Non-pigmented ciliary epithelial cell (primary cell): ENCODE data around the gene STARD9.
A peak's percentile ranks its signal among the peaks of the same experiment; 100 is the strongest.
"Not testable (repeated sequence)": the region's sequence is repeated elsewhere in the genome, so short reads cannot be mapped to it uniquely, and the experiment has no call there.

Experiments
- DNase-seq: peaks from one replicate; pipeline ENCODE4 v3.0.0-alpha.2; 2010; ENCODE audit warnings: low read depth

The STARD9 gene

DNA sequence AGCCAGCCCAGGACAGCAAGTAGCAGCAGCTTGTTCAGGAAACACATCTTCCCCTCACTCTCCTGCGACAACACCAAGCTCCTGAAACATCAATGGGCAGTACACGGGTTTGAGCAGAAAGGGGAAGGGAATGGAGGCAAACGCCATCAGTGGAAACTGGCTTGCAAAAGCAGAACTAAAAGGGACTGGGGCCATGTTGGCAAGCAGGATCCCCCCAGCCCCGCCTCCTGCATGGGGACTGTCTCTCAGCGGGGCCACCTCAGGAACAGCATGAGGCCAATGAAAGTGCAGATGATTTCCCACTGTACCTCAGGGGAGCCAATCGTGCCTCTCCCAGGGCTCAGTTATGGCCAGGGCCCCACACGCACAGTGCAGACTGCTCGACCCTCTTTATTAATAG lies 154.7 kb downstream of the STARD9 start:
- no peak for DNase-seq

DNA sequence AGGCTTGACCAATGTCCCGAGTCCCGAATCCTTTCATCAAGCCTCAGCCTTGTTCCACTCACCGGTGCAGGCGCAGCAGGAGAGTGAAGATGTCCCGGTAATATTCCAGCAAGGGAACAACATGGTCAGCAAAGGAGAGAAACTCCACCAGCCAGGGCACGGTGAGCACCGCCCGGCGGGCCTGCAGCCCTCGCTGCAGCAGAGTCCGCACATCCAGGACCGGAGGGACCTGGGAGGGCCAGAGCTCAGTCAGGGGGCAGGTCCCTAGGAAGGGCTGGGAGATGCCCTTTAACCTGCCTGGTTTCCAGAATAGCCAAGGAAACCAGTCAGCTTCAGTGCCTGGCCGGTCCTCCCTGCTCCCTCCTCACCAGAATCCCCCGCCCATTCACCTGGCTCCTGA lies 155.1 kb downstream of the STARD9 start:
- no peak for DNase-seq

DNA sequence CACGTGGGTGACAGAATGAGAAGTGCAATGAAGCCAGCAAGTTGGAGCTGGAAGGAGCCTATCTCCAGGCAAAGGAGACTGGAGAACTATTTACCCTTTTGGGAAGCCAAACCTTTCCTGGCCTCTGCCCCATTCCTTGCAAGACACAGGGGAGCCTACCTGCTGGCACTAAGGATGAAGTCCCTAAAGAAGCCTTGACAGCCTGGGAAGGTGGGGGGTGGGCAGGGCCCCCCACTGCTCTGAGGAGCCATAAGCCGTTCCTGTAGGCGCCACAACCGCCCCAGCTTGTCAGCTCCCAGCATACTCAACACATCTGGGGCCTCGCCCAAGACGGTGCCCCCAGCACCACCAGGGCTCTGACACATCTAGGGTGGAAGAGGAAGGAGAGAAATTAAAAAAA lies 156.1 kb downstream of the STARD9 start:
- no peak for DNase-seq

DNA sequence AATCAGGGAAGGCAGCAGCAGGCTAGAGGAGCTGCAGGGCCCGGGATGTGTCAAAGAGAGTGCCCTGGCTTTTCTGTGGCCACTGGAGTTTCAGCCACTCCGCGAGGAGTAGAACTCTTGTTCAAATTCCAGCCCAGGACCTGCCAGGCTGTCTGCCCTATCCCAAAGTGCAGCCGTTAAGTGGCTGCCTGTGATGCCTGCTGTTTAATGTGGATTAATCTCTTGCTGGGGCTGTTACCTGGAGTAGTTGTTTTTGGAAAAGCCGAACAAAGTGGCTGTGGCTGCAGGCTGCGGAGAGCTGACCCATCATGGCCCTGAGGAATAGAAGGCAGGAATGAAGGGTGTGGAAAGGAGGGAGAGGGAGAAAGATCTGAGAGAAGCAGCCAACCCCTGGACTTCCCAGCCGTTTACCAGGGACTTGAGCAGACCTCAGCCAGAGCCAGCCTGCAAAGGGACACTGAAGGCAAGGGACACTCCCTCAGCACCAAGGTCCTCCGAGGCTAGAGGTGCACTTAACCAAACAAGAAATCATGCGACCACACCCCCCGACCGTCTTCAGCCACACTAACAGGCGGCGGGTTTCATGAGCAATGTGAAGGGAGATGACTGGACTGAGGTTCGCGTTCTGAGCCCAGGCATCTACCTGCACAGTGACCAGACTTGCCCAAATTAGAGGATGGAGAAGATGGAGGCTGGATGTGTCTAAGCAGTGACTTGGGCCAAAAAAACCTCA lies 156.9 kb downstream of the STARD9 start:
- DNase-seq, result no peak

DNA sequence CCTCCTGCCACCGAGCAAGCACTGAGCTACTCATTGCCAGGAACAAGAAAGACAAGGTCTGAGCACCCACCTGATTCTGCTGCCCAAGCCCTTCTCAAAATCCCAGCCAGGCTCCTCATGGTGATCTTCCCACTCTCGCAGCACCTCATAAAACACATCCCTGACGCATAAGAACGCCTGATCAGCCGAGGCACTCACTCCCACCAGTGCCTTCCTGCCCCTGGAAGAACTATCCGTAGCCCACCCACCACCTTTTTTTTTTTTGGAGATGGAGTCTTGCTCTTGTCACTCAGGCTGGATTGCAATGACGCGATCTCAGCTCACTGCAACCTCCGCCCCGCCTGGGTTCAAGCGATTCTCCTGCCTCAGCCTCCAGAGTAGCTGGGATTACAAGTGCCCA lies 157.6 kb downstream of the STARD9 start:
- no peak for DNase-seq

DNA sequence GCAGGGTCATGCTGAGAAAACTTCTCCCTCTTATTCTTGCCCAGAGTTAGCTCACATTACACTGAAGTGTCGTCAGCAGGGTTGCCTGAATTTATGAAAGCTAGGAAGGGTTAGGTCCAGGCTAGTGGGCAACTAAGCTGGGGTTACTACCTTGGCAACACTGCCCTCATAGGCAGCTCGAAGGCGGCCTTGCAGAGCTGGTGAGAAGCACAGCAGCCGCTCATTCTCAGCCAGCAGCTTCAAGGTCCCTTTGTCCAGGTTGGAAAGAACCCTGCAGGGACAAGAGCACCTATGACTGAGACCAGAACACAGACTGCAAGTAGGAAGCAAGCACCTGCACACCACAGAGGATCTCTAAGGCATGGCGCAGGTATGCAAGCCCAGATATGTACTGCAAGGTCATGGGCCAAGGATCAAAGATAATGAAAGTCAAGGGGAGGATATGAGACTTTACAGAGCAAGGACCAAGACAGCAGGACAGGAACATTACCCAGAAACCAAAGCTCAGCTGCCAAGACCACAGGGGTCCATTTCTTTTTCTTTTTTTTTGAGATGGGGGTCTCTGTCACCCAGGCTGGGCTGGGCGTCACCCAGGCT lies 158.8 kb downstream of the STARD9 start:
- DNase-seq, result no peak

DNA sequence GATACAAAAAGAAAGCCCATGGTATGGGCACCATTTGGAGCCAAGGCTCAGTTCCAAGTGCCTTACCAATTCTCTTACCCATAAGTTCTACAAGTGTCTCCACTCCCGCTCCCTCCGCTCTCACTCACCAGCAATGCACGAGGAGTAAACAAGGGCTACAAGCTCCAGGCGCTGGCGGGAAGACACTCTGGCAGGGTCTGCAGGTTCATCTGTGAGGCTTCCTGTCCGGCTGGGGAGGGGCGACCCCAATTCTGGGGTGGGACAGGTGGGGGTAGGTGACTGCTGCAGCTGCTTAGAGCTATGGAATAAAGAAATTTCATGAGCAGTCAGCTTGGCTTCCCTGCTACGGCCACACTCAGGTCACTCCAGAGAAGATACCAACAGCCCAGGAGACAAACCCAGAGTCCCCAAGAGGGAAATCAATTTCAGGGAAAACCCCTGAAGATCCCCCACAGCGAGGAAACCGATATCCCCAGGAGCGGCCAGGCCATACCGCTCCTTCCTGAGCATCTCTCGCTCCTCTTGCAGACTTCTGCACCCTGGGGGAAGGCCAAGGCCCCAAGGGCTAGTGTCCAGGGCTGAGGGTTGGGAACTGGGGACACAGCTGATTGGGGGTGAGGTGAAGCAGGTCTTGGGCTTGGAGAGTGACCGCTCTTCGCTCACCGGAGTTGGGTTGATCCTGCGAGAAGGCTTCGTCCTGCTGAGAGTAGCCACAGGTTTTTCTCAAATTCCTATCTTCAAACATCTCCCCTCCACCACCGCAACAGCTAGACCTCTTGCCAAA lies 160.2 kb downstream of the STARD9 start:
- no peak for DNase-seq

DNA sequence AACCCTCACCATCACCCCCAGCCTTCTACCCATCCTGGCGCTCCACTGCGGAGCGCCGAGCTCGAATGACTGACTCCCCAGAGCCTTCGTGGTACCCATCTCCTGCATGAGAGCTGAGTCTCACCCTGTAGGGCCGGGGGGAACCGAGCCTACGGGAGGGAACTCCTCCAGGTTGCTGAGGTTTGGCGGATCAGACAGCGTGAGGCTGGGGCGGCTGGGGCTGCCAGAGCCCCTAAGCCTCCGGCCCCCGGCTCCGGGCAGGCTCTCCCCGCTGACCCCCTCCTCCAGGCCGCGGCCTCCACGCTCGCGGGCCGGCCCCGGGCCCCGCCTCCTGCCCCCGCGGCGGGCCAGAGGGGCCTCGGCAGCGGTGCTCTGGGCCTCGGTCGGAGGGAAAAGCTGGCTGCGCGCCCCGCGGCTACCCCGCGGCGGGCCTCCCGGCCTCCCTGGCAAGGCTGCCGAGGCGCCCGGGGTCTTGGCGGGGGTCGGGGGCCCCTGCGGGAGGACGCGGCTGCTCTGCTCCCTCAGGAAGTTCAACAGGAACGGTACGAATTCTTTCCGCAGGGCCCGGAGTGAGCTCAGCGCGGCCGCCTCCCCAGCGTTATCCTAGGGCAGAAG lies 160.9 kb downstream of the STARD9 start:
- no peak for DNase-seq

DNA sequence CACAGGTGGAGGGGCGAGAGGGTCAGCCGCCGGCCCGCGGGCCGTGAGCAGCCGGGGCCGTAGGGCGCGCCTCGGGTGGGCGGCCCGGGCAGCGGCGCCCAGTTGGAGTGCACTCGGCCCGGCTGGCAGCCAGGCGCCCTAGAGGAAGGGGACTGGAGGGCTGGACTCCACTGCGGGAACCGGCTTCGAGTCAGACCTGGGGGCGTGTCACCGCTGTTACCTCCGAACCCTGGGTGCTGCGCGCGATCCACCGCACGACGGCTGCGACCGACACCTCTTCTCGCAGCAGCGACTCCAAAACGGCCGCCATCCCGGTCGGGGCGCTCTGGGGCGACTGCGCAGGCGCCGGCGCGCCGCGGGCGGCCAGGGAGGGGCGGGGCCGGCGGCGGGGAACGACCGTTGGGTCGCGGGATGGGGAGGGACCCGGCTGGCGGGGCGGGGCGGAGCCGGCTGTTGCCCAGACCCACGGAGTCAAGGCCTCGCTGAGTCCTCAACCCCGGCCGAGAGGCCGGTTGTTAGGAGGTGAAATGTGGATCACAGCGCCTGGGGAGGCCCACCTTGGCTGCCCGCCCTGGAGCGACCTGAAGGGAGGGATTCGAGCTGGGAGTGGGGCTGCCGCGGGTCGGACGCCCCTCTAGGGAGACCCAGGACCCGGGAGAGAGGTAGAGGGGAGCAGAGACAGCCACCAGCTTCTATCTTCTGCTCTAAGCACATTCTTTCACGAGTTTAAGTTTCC lies 161.6 kb downstream of the STARD9 start, which contains the start of gene CDAN1:
Gene CDAN1 (minus strand): TSS at position 336 of the 736 bp plus-strand sequence. CDS start 26 bp downstream, at position 310.
- DNase-seq, result peak; percentile 11

DNA sequence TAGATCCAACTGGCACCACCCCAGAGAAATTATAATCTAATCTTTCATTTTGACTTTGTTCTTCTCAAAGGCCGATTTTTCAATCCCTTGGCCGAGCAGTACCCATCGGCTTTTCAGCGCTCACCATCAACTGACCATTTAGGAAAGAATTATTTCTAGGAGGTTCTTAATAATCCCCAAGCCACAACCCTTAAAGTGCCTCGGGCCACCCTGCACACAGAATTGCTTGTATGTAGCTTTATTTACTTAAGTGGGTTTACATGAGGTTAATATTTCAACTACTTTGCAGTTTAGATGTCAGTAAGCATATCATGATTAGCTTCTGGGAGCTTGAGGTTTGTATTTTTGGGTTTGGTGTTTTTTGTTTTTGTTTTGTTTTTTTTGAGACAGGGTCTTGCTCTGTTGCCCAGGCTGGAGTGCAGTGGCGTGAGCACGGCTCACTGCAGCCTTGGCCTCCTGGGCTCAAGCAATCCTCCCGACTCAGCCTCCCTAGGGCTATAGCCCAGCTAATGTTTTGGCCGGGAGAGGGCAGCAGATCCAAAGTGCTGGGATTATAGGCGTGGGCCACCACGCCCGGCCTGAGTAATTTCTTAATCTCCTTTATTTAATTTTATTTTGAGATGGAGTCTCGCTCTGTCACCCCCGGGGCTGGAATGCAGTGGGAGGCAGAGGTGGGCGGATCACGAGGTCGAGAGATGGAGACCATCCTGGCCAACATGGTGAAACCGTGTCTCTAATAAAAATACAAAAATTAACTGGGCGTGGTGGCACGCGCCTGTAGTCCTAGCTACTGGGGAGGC lies 162.3 kb downstream of the STARD9 start:
- no peak for DNase-seq

DNA sequence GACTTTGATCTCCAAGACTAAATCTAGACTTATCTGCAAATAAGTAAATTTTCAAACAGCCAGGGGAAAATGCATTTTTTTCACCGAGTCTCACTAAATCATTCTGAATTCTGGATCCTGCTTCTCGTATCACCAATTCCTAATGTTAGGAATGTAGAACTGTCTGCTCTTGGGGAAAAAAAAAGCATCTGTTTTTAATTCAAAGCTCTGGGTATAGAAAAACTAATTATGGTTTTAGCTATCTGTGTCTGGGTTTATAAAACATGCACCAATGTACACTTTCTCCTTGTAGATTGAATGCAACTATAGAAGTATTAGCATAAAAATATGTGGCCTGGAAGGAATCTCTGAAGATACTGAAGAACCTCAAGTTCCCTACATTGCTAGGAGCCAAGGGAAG lies 166.3 kb downstream of the STARD9 start:
- no peak for DNase-seq

DNA sequence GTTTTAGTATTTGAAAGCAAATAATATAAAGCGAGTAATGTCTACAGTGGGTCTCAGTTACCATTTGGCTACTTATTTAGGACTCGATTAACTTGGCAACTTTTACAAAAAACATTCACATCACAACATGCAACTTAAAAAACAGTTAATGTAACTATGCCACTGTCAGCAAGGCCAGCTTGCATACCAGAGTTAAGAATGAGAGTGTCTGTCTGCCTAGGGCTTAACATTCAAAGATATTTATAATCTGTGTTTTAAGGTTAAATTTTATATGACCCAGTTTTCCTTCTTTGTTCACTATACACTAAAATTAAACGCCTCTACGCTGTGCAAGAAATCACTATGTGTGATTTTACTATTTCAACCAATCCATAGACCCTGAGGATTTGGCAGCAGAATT lies 166.7 kb downstream of the STARD9 start:
- DNase-seq, result no peak

DNA sequence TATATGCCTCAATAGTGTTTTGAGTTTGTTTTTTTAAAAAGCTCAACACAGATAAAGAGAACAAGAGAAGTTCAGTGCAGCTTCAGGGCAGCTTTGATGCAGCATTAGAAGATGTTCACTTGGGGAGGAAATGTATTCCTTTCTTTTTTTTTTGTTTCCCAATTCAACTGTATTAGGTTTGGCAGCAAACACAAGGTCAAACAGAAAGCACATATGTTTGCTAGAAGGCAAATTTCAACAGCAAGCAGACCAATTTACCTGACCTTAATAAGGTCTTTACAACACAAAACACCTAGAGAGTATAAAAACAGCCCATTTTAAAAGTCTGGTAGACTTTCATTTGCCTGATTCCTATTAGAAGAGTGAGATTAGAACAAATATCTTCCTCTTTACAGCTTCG lies 168.8 kb downstream of the STARD9 start:
- no peak for DNase-seq

DNA sequence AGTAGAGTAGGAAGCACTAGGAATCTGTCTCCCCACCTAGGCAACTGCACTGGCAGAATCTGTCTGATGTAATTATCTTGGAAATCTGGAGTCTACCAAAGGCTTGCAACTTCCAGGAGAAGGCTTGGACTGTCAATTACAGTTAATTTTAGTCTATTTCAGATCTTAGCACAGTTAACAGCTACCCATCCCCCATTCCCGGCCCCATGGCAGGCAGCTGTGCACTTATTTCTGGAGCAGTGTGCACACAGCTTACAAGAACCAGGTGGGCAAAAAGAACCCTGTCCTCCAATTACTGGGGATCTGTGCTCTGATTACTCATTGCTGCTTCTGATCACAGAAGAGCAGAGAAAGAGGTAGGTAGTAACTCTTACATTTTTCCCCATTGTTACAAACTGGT lies 173.9 kb downstream of the STARD9 start:
- DNase-seq, result no peak

DNA sequence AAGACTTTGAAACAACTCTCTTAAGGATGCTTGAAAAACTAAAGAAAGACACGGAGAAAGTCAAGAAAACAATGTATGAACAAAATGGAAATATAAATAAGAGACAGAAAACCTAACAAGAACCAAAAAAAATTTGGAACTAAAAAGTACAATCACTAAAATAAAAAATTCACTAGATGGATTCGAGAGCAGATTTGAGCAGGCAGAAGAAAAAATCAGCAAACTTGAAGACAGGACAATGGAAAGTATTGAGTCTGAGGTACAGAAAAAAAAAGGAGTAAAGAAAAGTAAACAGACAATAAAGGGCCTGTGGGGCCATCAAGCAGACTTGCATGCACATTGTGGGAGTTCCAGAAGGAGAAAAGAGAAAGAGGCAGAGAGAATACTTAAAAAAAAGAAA lies 174.9 kb downstream of the STARD9 start:
- DNase-seq, result no peak

DNA sequence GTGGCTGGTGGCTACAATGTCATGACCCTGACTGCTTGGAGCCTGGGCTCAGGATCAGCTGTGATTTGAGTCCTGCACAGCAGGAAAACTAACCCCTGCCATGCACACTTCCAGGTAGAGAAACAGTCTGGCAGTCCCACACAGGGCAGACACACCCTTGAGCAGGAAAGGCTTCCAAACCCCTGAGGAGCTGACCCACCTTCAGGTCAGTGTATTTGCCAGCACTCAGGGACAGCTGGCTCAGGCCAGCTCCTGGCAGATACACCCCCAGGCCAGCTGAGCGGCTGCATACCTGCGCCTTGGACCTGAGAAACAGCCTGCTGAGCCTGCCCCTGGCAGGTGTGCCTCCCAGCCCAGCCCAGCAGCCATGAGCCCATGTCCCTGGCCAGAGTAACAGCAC lies 183.7 kb downstream of the STARD9 start:
- DNase-seq, result no peak

DNA sequence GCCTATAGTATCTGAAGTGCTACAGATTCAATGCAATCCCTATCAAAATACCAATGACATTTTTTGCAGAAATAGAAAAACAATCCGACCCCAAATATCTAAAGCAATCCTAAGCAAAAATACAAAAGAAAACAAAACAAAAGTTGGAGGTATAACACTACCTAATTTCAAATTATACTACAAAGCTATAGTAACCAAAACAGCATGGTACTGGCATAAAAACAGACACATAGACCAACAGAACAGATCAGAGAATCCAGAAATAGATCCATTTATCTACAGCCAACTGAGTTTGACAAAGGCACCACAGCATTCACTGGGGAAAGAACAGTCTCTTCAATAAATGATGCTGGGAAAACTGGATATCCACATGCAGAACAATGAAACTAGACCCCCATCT lies 185.4 kb downstream of the STARD9 start:
- no peak for DNase-seq

DNA sequence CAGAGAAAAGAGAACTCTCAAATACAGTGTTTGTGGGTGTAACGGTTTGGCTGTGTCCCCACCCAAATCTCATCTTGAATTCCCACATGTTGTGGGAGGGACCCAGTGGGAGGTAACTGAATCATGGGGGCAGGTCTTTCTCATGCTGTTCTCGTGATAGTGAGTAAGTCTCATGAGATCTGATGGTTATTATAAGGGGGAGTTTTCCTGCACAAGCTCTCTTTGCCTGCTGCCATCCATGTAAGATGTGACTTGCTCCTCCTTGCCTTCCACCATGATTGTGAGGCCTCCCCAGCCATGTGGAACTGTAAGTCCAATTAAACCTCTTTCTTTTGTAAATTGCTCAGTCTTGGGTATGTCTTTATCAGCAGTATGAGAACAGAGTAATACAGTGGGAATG lies 186.4 kb downstream of the STARD9 start:
- DNase-seq, result not testable (repeated sequence)

DNA sequence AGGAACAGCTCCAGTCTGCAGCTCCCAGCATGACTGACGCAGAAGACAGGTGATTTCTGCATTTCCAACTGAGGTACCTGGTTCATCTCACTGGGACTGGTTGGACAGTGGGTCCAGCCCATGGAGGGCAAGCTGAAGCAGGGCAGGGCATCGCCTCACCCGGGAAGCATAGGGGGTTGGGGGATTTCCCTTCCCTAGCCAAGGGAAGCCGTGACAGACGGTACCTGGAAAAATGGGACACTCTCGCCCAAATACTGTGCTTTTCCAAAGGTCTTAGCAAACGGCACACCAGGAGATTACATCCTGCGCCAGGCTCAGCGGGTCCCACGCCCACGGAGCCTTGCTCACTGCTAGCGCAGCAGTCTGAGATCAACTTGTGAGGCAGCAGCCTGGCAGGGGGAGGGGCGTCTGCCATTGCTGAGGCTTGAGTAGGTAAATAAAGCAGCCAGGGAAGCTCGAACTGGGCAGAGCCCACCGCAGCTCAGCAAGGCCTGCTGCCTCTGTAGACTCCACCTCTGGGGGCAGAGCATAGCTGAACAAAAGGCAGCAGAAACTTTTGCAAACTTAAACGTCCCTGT lies 188.8 kb downstream of the STARD9 start:
- DNase-seq, result not testable (repeated sequence)

DNA sequence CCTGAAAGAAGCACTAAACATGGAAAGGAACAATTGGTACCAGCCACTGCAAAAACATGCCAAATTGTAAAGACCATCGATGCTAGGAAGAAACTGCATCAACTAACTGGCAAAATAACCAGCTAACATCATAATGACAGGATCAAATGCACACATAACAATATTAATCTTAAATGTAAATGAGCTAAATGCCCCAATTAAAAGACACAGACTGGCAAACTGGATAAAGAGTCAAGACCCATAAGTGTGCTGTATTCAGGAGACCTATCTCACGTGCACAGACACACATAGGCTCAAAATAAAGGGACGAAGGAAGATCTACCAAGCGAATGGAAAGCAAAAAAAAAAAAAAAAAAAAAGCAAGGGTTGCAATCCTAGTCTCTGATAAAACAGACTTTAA lies 190.7 kb downstream of the STARD9 start:
- DNase-seq, result not testable (repeated sequence)
